H1 (cell line): ENCODE results near the gene TRPC4. TPM values are rescaled to one million over a fixed set of nuclear protein-coding genes. Genes with fewer than 3 reads are reported as not detected.
A peak's percentile ranks its signal among the peaks of the same experiment; 100 is the strongest.

Experiments
- CTCF ChIA-PET: fragments of 300-600 bp; sonication (Branson Sonifier 250); formaldehyde crosslinking; loops from one replicate; lab custom pipeline; 2021; ENCODE audit not compliant: partially characterized antibody; lab: Charles Lee
- POLR2A ChIA-PET: fragments of 300-600 bp; sonication (Branson Sonifier 250); formaldehyde crosslinking; loops from one replicate; lab custom pipeline; 2021; ENCODE audit warnings: inconsistent platforms; ENCODE audit not compliant: partially characterized antibody; lab: Charles Lee
- DNase-seq, 2 experiments: peaks; one replicate each; pipeline versions ENCODE4 v3.0.0 to v3.0.0-alpha.2; 2010 to 2022; ENCODE audit warnings: low spot score in 2 of 2, low read depth in 1 of 2, mixed read lengths in 1 of 2
- FAIRE-seq: peaks from 2 replicates; lab custom pipeline; 2011; peaks lifted over from hg19 to GRCh38; lab: Jason Lieb, UNC
- H2AFZ ChIP-seq: 2 replicates; pipeline ENCODE4 v1.8.1; 2012; ENCODE audit warnings: low read length, inconsistent platforms
- H2AK5ac ChIP-seq: 2 replicates; pipeline ENCODE4 v1.6.1; 2013; ENCODE audit warnings: low read depth, low read length
- H2BK120ac ChIP-seq: replicated peaks from 2 replicates; pipeline ENCODE3; 2013; ENCODE audit warnings: low read depth, low read length, inconsistent platforms
- H2BK12ac ChIP-seq: 2 replicates; pipeline ENCODE4 v1.6.1; 2013; ENCODE audit warnings: low read depth, low read length
- H2BK15ac ChIP-seq: 2 replicates; pipeline ENCODE4 v1.6.1; 2013; ENCODE audit warnings: low read length
- H2BK20ac ChIP-seq: 2 replicates; pipeline ENCODE4 v1.6.1; 2013; ENCODE audit warnings: low read length
- H2BK5ac ChIP-seq: 2 replicates; pipeline ENCODE4 v1.6.1; 2013; ENCODE audit warnings: low read depth, low read length
- H3K14ac ChIP-seq: 2 replicates; pipeline ENCODE4 v1.6.1; 2013; ENCODE audit warnings: inconsistent platforms; ENCODE audit not compliant: insufficient read length
- H3K18ac ChIP-seq: 2 replicates; pipeline ENCODE4 v1.6.1; 2013; ENCODE audit warnings: low read length; ENCODE audit errors: extremely low read depth
- H3K23ac ChIP-seq: 2 replicates; pipeline ENCODE4 v1.6.1; 2013; ENCODE audit warnings: inconsistent platforms; ENCODE audit not compliant: insufficient read length
- H3K23me2 ChIP-seq: 2 replicates; pipeline ENCODE4 v1.6.1; 2013; ENCODE audit warnings: low read depth, low read length
- H3K27ac ChIP-seq: 2 replicates; pipeline ENCODE4 v1.6.1; 2011; ENCODE audit warnings: low read depth, low read length, inconsistent platforms
- H3K27me3 ChIP-seq, 4 experiments: replicated peaks in 1 of 4; 1 replicate in 1 of 4; 2 replicates in 3 of 4; pipeline versions ENCODE4 v1.6.1 to v1.8.1; 2011 to 2013; ENCODE audit warnings: low read length in 3 of 4, mild to moderate bottlenecking in 3 of 4, inconsistent platforms in 2 of 4, mixed read lengths in 2 of 4, moderate library complexity in 1 of 4; ENCODE audit not compliant: control insufficient read depth in 3 of 4, insufficient read depth in 3 of 4; ENCODE audit errors: extremely low read depth in 1 of 4
- H3K36me3 ChIP-seq, 4 experiments: 2 replicates each; pipeline versions ENCODE4 v1.6.1 to v1.8.1; 2011 to 2013; ENCODE audit warnings: mild to moderate bottlenecking in 4 of 4, low read length in 3 of 4, moderate library complexity in 2 of 4, control low read depth in 1 of 4, inconsistent platforms in 1 of 4; ENCODE audit not compliant: insufficient read depth in 4 of 4, control insufficient read depth in 2 of 4
- H3K4ac ChIP-seq: replicated peaks from 2 replicates; pipeline ENCODE3; 2013; ENCODE audit warnings: low read length, low read depth, mixed read lengths, inconsistent platforms; ENCODE audit not compliant: insufficient read length
- H3K4me1 ChIP-seq, 4 experiments: replicated peaks in 1 of 4; 1 replicate in 1 of 4; 2 replicates in 3 of 4; pipeline versions ENCODE4 v1.6.1 to v1.8.1; 2011 to 2013; ENCODE audit warnings: low read length in 3 of 4, inconsistent platforms in 2 of 4, mixed read lengths in 1 of 4; ENCODE audit not compliant: insufficient read depth in 4 of 4, control insufficient read depth in 3 of 4
- H3K4me2 ChIP-seq, 2 experiments: 2 replicates each; pipeline versions ENCODE4 v1.6.1 to v1.8.1; 2011 to 2013; ENCODE audit warnings: low read depth in 2 of 2, low read length in 2 of 2, control low read depth in 1 of 2, inconsistent platforms in 1 of 2, mild to moderate bottlenecking in 1 of 2; ENCODE audit not compliant: insufficient read depth in 1 of 2
- H3K4me3 ChIP-seq, 4 experiments: fragments of 200-600, 300-600 bp in 1 of 4; sonication (generic), shearing (Covaris generic), sonication (Bioruptor Twin) in 1 of 4; 2 replicates each; pipeline versions ENCODE4 v1.5.1 to v1.8.1; 2011 to 2016; ENCODE audit warnings: low read length in 4 of 4, low read depth in 3 of 4, control low read depth in 2 of 4, inconsistent platforms in 2 of 4, mild to moderate bottlenecking in 2 of 4, mixed read lengths in 1 of 4, moderate library complexity in 1 of 4; ENCODE audit not compliant: insufficient read depth in 2 of 4; ENCODE audit errors: extremely low read depth in 1 of 4
- H3K56ac ChIP-seq: replicated peaks from 2 replicates; pipeline ENCODE3; 2013; ENCODE audit warnings: low read depth, mild to moderate bottlenecking, mixed read lengths, low read length, inconsistent platforms; ENCODE audit not compliant: insufficient read length
- H3K79me1 ChIP-seq: 2 replicates; pipeline ENCODE4 v1.6.1; 2013; ENCODE audit warnings: low read depth, low read length, control low read depth
- H3K79me2 ChIP-seq, 2 experiments: 2 replicates each; pipeline versions ENCODE4 v1.6.1 to v1.8.1; 2012 to 2013; ENCODE audit warnings: low read length in 2 of 2, mild to moderate bottlenecking in 2 of 2, inconsistent platforms in 1 of 2; ENCODE audit not compliant: insufficient read depth in 2 of 2, control insufficient read depth in 1 of 2
- H3K9ac ChIP-seq, 4 experiments: replicated peaks in 1 of 4; 1 replicate in 1 of 4; 2 replicates in 3 of 4; pipeline versions ENCODE4 v1.6.1 to v1.8.1; 2011 to 2013; ENCODE audit warnings: low read depth in 3 of 4, low read length in 3 of 4, control low read depth in 2 of 4, mild to moderate bottlenecking in 2 of 4, moderate library complexity in 2 of 4, inconsistent platforms in 1 of 4; ENCODE audit errors: extremely low read depth in 1 of 4
- H3K9me3 ChIP-seq, 2 experiments: 2 replicates each; pipeline versions ENCODE4 v1.6.1 to v1.8.1; 2012 to 2013; ENCODE audit warnings: mild to moderate bottlenecking in 2 of 2, moderate library complexity in 2 of 2, control low read depth in 1 of 2, inconsistent platforms in 1 of 2, low read depth in 1 of 2, low read length in 1 of 2, mixed read lengths in 1 of 2; ENCODE audit not compliant: insufficient read depth in 2 of 2
- H4K20me1 ChIP-seq, 2 experiments: replicated peaks in 1 of 2; 2 replicates each; pipeline versions ENCODE3 to v1.8.1; 2011 to 2013; ENCODE audit warnings: inconsistent platforms in 2 of 2, low read length in 2 of 2, mild to moderate bottlenecking in 1 of 2; ENCODE audit not compliant: insufficient read depth in 2 of 2, control insufficient read depth in 1 of 2
- H4K5ac ChIP-seq: 2 replicates; pipeline ENCODE4 v1.6.1; 2013; ENCODE audit warnings: low read length, low read depth, mixed read lengths, inconsistent platforms; ENCODE audit not compliant: insufficient read length
- H4K8ac ChIP-seq: 2 replicates; pipeline ENCODE4 v1.8.0; 2013; ENCODE audit warnings: mild to moderate bottlenecking, moderate library complexity, low read length, inconsistent platforms; ENCODE audit not compliant: insufficient read depth; ENCODE audit errors: extremely low read depth
- H4K91ac ChIP-seq: replicated peaks from 2 replicates; pipeline ENCODE3; 2013; ENCODE audit warnings: low read length, mixed read lengths, inconsistent platforms; ENCODE audit not compliant: insufficient read length
- ASH2L ChIP-seq: fragments of 200-600, 300-600 bp; sonication (generic); IDR thresholded peaks from one replicate; pipeline ENCODE4 v1.7.1; 2017; ENCODE audit warnings: low read length
- CEBPB ChIP-seq: IDR thresholded peaks from 2 replicates; pipeline ENCODE4 v1.6.1; 2012; ENCODE audit warnings: low read depth, low read length
- GABPA ChIP-seq: IDR thresholded peaks from 2 replicates; pipeline ENCODE4 v1.6.1; 2011; ENCODE audit warnings: mild to moderate bottlenecking, low read length, moderate library complexity, borderline replicate concordance; ENCODE audit not compliant: insufficient read depth
- KDM4A ChIP-seq: IDR thresholded peaks from one replicate; pipeline ENCODE4 v1.7.1; 2012; ENCODE audit warnings: low read depth, mild to moderate bottlenecking, moderate library complexity, low read length, inconsistent platforms; ENCODE audit not compliant: severe bottlenecking
- KDM5A ChIP-seq: fragments of 200-600 bp; IDR thresholded peaks from 2 replicates; pipeline ENCODE4 v1.7.1; 2012; ENCODE audit warnings: mild to moderate bottlenecking, low read length, inconsistent platforms, mixed read lengths
- RFX5 ChIP-seq: IDR thresholded peaks from 2 replicates; pipeline ENCODE4 v1.6.1; 2011; ENCODE audit warnings: low read depth, low read length, improper control_type of control experiment, borderline replicate concordance
- SAP30 ChIP-seq: fragments of 300-600 bp; sonication (generic); IDR thresholded peaks from 2 replicates; pipeline ENCODE4 v1.7.1; 2012; ENCODE audit warnings: low read length, moderate library complexity, mild to moderate bottlenecking, inconsistent platforms; ENCODE audit not compliant: insufficient read depth, insufficient replicate concordance
- SIN3A ChIP-seq, 2 experiments: IDR thresholded peaks in 1 of 2; conservative IDR thresholded peaks in 1 of 2; 2 replicates each; pipeline ENCODE4 v1.6.1; 2011 to 2012; ENCODE audit warnings: low read length in 2 of 2, improper control_type of control experiment in 1 of 2, low read depth in 1 of 2, mild to moderate bottlenecking in 1 of 2
- ZNF274 ChIP-seq: IDR thresholded peaks from 2 replicates; pipeline ENCODE4 v1.7.0; 2012; ENCODE audit warnings: low read length, borderline replicate concordance; ENCODE audit errors: extremely low read depth
- polyA plus RNA-seq, 7 experiments: library from polyadenylated mRNA; depleted of rRNA in 3 of 7; stranded (reverse) in 5 of 7; unstranded in 2 of 7; fragments of >200 nt in 5 of 7; fragments of 200-250 nt in 2 of 7; gene quantifications; 1 replicate in 5 of 7; 2 replicates in 1 of 7; 4 replicates in 1 of 7; pipeline versions ENCODE4 v1.2.1 to v1.2.3, GENCODE V29; 2011 to 2013; ENCODE audit warnings: missing spikeins in 2 of 7, mixed read lengths in 2 of 7
- total RNA-seq: library from RNA; stranded (reverse); fragmentation: NEBNext Ultra II Directional; extraction: Animal tissue kit (Norgen Biotek cat#: 25700); gene quantifications from 2 replicates; pipeline ENCODE4 v1.2.1, GENCODE V29; 2021
- TF ChIP-seq, protein P1 (sequence below), 3 experiments: IDR thresholded peaks; 1 replicate in 2 of 3; 2 replicates in 1 of 3; pipeline versions ENCODE4 v1.5.1 to v1.6.1; 2011; ENCODE audit warnings: low read length in 3 of 3, mild to moderate bottlenecking in 3 of 3, inconsistent platforms in 2 of 3, low read depth in 1 of 3, moderate library complexity in 1 of 3; ENCODE audit not compliant: insufficient read depth in 1 of 3; ENCODE audit errors: control extremely low read depth in 1 of 3
- TF ChIP-seq, protein P2 (sequence below): IDR thresholded peaks from 2 replicates; pipeline ENCODE4 v1.6.1; 2011; ENCODE audit warnings: low read length, improper control_type of control experiment

Gene TRPC4
- total and polyA plus RNA-seq, 2 of the 8 experiments (the other 6 are each of a cell fraction or from before 2014, with no cell fraction given), result 12.3 to 14.7 TPM

GRCh38 chr13:37795326-37795725 lies 74.2 kb downstream of the TRPC4 start:
- Histone ChIP-seq H3K18ac (no peak overlapping the region), H2AK5ac (no peak overlapping the region), H2BK5ac (no peak overlapping the region), H4K91ac (no peak overlapping the region), H3K14ac (no peak overlapping the region), H3K56ac (no peak overlapping the region), H2BK15ac (no peak overlapping the region), H3K23ac (no peak overlapping the region), H3K9ac (0 out of 7 replicates have a peak overlapping the region, but pooled peaks of 1 of the 4 experiments have one; percentile 23), H3K79me1 (no peaks in the 10 kb centered on the region), H3K27ac (no peak overlapping the region), H2AFZ (no peak overlapping the region), H3K4me3 (no peak overlapping the region), H2BK12ac (no peak overlapping the region), H3K79me2 (peaks cover 0 to 66% of the 10 kb centered on the region in 2 experiments; a peak in 2 of 4 replicates), H3K4ac (no peak overlapping the region), H4K20me1 (peaks cover 0 to 2% of the 10 kb centered on the region in 2 experiments), H3K23me2 (no peaks in the 10 kb centered on the region), H2BK20ac (no peak overlapping the region), H4K5ac (no peak overlapping the region), H3K9me3 (no peaks in the 10 kb centered on the region), H2BK120ac (no peak overlapping the region), H3K27me3 (no peaks in the 10 kb centered on the region), H3K4me1 (peaks cover 0 to 4% (median 0%) of the 10 kb centered on the region in 4 experiments; a peak in 1 of 7 replicates), H4K8ac (no peak overlapping the region), H3K36me3 (no peaks in the 10 kb centered on the region), H3K4me2 (no peak overlapping the region)
- FAIRE-seq (peak; percentile 57), DNase-seq (no peak)
- POLR2A ChIA-PET, result no interaction called here
- CTCF ChIA-PET, result no interaction called here
- TF ChIP-seq, protein P1, sequence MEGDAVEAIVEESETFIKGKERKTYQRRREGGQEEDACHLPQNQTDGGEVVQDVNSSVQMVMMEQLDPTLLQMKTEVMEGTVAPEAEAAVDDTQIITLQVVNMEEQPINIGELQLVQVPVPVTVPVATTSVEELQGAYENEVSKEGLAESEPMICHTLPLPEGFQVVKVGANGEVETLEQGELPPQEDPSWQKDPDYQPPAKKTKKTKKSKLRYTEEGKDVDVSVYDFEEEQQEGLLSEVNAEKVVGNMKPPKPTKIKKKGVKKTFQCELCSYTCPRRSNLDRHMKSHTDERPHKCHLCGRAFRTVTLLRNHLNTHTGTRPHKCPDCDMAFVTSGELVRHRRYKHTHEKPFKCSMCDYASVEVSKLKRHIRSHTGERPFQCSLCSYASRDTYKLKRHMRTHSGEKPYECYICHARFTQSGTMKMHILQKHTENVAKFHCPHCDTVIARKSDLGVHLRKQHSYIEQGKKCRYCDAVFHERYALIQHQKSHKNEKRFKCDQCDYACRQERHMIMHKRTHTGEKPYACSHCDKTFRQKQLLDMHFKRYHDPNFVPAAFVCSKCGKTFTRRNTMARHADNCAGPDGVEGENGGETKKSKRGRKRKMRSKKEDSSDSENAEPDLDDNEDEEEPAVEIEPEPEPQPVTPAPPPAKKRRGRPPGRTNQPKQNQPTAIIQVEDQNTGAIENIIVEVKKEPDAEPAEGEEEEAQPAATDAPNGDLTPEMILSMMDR (IDR thresholded peaks at IDR 0.05; ENCODE audit: control extremely low read depth in 1 of 3, insufficient read depth in 1 of 3, low read depth in 1 of 3, low read length in 3 of 3), result no peak
- TF ChIP-seq CEBPB (no peak), SIN3A (conservative IDR thresholded peaks at IDR 0.05 in 1 of 2, IDR thresholded peaks at IDR 0.05 in 1 of 2; ENCODE audit: low read depth in 1 of 2, low read length in 2 of 2) (no peak), KDM5A (no peak), KDM4A (no peak), ASH2L (no peak), RFX5 (no peak), SAP30 (no peak), ZNF274 (no peak), GABPA (no peak)
- TF ChIP-seq, protein P2, sequence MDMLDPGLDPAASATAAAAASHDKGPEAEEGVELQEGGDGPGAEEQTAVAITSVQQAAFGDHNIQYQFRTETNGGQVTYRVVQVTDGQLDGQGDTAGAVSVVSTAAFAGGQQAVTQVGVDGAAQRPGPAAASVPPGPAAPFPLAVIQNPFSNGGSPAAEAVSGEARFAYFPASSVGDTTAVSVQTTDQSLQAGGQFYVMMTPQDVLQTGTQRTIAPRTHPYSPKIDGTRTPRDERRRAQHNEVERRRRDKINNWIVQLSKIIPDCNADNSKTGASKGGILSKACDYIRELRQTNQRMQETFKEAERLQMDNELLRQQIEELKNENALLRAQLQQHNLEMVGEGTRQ, result no peak
